HL-60 (cell line): ENCODE results near the gene CGB1.

Source experiments
- DNase-seq, 2 experiments: peaks; one replicate each; pipeline ENCODE4 v3.0.0-alpha.2; 2010 to 2020; ENCODE audit warnings: low read depth in 1 of 2, low spot score in 1 of 2
- H3K27ac ChIP-seq: fragments of 250-450 bp; sonication (Bioruptor Pico); replicated peaks from 2 replicates; pipeline ENCODE4 v1.5.1; 2020; ENCODE audit warnings: mild to moderate bottlenecking, moderate library complexity
- H3K27me3 ChIP-seq: fragments of 250-450 bp; sonication (Bioruptor Pico); 2 replicates; pipeline ENCODE4 v1.5.1; 2021; ENCODE audit warnings: mild to moderate bottlenecking, moderate library complexity; ENCODE audit not compliant: insufficient read depth, poor library complexity, severe bottlenecking
- H3K4me3 ChIP-seq: replicated peaks from 2 replicates; pipeline ENCODE4 v1.5.1; 2011; ENCODE audit warnings: mild to moderate bottlenecking, control low read depth, low read length; ENCODE audit not compliant: insufficient read depth
- GABPA ChIP-seq: IDR thresholded peaks from 2 replicates; pipeline ENCODE4 v1.6.1; 2012; ENCODE audit warnings: low read depth
- POLR2AphosphoS5 ChIP-seq: IDR thresholded peaks from 2 replicates; pipeline ENCODE4 v1.6.1; 2012; ENCODE audit warnings: low read depth
- SPI1 ChIP-seq: IDR thresholded peaks from 2 replicates; pipeline ENCODE4 v1.6.1; 2012; ENCODE audit warnings: low read depth, mild to moderate bottlenecking, borderline replicate concordance
- TF ChIP-seq, protein P1 (sequence below): IDR thresholded peaks from 2 replicates; pipeline ENCODE4 v1.6.1; 2012; ENCODE audit warnings: low read depth; ENCODE audit not compliant: insufficient replicate concordance
- TF ChIP-seq, protein P2 (sequence below): IDR thresholded peaks from one replicate; pipeline ENCODE4 v1.5.1; 2011; ENCODE audit warnings: low read length, control low read depth, inconsistent platforms; ENCODE audit not compliant: insufficient read depth

The CGB1 gene

GRCh38 chr19:48992581-48993174, 44.0 kb downstream of the CGB1 start:
- Histone ChIP-seq H3K27me3 (no peaks in the 10 kb centered on the region), H3K4me3 (peak overlapping the region; percentile 82), H3K27ac (peak overlapping the region; percentile 88)
- no peak for TF ChIP-seq GABPA
- DNase-seq = no peak

GRCh38 chr19:48991873-48992580, 44.7 kb downstream of the CGB1 start:
- DNase-seq = peak in 1 of 2 experiments; percentile 51
- peak overlapping the region; percentile 82 for H3K4me3 ChIP-seq
- peak overlapping the region; percentile 88 for H3K27ac ChIP-seq
- no peaks in the 10 kb centered on the region for H3K27me3 ChIP-seq
- TF ChIP-seq POLR2AphosphoS5 = no peak
- no peak for TF ChIP-seq GABPA
- TF ChIP-seq, protein P1, sequence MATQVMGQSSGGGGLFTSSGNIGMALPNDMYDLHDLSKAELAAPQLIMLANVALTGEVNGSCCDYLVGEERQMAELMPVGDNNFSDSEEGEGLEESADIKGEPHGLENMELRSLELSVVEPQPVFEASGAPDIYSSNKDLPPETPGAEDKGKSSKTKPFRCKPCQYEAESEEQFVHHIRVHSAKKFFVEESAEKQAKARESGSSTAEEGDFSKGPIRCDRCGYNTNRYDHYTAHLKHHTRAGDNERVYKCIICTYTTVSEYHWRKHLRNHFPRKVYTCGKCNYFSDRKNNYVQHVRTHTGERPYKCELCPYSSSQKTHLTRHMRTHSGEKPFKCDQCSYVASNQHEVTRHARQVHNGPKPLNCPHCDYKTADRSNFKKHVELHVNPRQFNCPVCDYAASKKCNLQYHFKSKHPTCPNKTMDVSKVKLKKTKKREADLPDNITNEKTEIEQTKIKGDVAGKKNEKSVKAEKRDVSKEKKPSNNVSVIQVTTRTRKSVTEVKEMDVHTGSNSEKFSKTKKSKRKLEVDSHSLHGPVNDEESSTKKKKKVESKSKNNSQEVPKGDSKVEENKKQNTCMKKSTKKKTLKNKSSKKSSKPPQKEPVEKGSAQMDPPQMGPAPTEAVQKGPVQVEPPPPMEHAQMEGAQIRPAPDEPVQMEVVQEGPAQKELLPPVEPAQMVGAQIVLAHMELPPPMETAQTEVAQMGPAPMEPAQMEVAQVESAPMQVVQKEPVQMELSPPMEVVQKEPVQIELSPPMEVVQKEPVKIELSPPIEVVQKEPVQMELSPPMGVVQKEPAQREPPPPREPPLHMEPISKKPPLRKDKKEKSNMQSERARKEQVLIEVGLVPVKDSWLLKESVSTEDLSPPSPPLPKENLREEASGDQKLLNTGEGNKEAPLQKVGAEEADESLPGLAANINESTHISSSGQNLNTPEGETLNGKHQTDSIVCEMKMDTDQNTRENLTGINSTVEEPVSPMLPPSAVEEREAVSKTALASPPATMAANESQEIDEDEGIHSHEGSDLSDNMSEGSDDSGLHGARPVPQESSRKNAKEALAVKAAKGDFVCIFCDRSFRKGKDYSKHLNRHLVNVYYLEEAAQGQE = no peak
- peak; percentile 8; the same call in 1 of the 2 replicates for TF ChIP-seq SPI1

DNA sequence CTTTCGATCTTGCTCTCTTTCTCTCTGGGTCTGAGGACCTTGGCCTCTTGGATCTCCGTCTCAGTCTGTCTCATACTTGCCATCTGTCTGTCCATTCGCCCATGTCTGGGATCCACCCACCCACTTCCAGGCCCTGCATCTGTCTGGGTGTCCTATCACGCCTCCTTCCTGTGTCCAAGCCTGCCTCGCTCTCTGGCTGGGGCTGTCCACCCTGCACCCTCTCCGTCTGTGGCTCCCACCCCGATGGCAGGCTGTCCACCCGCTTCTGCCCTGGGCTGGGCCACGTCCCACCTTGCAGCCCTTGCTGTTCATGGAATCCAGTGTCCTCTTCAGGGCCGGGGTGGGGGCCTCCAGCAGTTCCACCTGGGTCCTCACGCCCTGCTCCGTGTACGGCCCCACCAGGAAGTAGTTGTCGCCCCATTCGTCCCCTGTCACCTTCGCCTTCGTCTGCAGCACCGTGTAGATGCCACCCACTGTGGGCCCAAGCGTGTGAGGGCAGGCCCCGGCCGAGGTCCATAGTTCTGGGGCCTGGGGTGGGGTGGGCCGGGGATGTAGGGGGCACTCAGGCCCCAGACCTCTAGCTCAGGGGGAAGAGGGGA, 45.6 kb downstream of the CGB1 start:
- no peak for DNase-seq
- TF ChIP-seq SPI1 (no peak), GABPA (no peak), POLR2AphosphoS5 (no peak)
- TF ChIP-seq, protein P2, sequence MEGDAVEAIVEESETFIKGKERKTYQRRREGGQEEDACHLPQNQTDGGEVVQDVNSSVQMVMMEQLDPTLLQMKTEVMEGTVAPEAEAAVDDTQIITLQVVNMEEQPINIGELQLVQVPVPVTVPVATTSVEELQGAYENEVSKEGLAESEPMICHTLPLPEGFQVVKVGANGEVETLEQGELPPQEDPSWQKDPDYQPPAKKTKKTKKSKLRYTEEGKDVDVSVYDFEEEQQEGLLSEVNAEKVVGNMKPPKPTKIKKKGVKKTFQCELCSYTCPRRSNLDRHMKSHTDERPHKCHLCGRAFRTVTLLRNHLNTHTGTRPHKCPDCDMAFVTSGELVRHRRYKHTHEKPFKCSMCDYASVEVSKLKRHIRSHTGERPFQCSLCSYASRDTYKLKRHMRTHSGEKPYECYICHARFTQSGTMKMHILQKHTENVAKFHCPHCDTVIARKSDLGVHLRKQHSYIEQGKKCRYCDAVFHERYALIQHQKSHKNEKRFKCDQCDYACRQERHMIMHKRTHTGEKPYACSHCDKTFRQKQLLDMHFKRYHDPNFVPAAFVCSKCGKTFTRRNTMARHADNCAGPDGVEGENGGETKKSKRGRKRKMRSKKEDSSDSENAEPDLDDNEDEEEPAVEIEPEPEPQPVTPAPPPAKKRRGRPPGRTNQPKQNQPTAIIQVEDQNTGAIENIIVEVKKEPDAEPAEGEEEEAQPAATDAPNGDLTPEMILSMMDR = no peak
- TF ChIP-seq, protein P1 = no peak
- Histone ChIP-seq H3K4me3 (no peak overlapping the region; the same call in 1 of the 2 replicates), H3K27ac (peak overlapping the region; percentile 88; the same call in 1 of the 2 replicates), H3K27me3 (no peaks in the 10 kb centered on the region)

DNA sequence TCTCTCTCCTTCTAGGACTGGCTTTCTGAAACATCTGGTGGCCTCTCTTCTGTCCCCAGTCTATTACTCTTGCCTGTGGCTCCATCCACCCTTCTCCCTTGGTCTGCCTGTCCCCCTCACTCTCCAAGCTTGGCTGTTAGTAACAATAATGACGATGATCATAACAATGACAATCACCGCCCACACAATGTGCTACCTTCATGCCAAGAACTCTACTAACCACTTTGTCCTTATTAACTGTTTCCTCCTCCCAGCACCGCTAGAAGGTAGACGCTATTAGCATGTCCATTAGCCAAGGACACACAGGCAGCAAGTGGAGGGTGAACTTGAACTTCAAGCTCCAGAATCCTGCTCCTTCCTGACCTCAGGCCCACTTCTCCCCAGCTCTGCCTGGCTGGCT, 46.3 kb downstream of the CGB1 start:
- Histone ChIP-seq H3K4me3 (no peak overlapping the region), H3K27ac (no peak overlapping the region), H3K27me3 (no peaks in the 10 kb centered on the region)
- TF ChIP-seq, protein P2 = no peak
- no peak for TF ChIP-seq POLR2AphosphoS5
- no peak for TF ChIP-seq SPI1
- no peak for TF ChIP-seq GABPA
- TF ChIP-seq, protein P1 = no peak
- no peak for DNase-seq
